NCI-H748 (cell line): ENCODE measurements around the gene TTC23L.
A peak's percentile ranks its signal among the peaks of the same experiment; 100 is the strongest.
"Not testable (repeated sequence)": the region's sequence is repeated elsewhere in the genome, so short reads cannot be mapped to it uniquely, and the experiment has no call there.

Source experiments
- DNase-seq: peaks from one replicate; lab custom pipeline; 2025; ENCODE audit not compliant: unreplicated experiment; lab: John Stamatoyannopoulos, UW

Gene TTC23L

DNA sequence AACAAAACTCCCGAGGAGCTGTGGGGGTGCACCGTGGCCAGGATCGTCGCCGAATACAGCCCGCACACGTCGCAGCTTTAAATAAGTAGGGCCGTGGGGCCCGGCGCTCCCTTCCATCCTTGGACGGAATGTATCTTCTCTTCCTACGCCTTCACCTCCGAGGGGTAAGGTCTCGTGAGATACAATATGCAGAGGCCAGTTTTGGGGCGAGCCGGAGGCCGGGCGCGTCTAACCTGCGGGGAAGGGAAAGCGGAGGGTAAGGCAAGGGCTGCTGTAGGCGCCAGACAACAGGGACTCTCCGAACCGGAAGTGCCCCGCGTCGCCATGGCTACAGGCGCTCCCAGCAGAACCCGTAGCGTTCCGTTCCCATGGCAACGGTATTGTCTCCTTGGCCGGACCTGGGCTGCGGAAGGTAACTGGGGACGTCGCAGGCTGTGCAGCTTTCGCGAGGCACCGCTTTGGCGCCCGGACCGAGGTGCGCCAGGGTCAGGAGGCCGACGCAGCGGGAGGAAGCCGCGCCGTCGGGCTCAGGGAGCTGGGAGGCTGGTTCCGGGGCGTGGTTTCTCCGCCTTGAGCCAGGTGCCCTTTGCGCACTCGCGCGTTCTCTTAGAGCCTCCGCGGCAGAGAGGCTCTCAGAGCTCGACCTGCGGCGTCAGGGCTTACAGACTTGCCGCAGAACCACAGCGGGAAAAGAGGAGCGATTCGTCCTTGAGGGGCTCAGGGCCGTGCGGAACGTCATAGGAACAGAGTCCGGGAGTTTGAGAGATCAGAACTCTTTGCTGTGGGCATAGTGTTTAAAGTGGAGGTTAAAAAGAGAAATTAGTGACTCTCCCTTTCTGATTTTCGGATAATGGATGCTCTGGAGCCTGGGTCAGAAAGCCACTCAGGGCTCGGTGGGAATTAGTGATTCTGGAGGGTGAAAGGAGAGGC is at the start of gene TTC23L:
Gene TTC23L (plus strand): TSS at position 380 of the 930 bp plus-strand sequence. CDS start 1,508 bp downstream, outside the sequence.
- peak; percentile 100 for DNase-seq

- DNase-seq = no peak
Observed at GRCh38 chr5:34789639-34790038, 49.3 kb upstream of the TTC23L start.

DNA sequence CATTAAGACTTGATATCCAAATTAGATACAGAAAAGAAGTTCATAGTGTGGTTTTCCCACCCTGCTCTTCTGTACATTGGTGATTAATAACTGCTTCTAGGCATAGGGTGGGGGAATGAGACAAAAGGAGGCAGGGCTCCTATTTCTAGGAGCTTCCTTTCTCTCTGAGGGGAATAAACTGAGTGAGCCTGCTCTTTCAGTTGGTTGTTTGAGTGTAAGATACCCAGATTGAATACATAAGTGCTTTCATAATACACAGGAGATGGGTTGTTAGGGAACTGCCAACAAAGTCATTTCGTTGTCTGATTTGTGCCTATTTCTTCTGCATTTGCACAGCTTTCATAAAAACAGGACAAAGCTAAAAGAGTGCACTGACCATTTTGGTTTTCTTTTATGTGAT is 48.9 kb upstream of the TTC23L start:
- DNase-seq = no peak

GRCh38 chr5:34791761-34792244 is 47.2 kb upstream of the TTC23L start:
- no peak for DNase-seq

GRCh38 chr5:34802834-34803563 is 36.0 kb upstream of the TTC23L start:
- no peak for DNase-seq

- DNase-seq = no peak
Observed at GRCh38 chr5:34803974-34804732, 34.8 kb upstream of the TTC23L start.

GRCh38 chr5:34804913-34805312 is 34.1 kb upstream of the TTC23L start:
- DNase-seq = no peak

DNA sequence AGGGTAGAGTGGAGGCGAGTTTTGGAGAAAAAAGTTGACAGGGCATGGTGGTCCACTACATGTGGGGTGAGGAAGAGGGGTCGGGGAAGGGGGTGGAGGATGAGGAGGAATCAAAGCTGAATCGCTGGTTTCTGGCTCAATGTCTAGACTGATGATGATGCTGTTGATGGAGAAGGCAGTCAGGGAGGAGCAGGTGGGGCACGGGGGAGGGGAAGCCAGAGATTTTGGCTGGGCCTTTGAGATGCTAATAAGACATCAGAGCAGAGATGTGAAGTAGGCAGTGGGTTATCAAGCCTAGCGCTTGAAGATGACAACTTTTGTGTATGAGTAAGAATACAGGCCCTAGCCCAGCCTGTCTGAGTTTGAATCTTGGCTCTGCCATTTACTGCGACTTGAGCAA is 32.4 kb upstream of the TTC23L start:
- no peak for DNase-seq

- no peak for DNase-seq
Observed at GRCh38 chr5:34811706-34812105, 27.3 kb upstream of the TTC23L start.

DNA sequence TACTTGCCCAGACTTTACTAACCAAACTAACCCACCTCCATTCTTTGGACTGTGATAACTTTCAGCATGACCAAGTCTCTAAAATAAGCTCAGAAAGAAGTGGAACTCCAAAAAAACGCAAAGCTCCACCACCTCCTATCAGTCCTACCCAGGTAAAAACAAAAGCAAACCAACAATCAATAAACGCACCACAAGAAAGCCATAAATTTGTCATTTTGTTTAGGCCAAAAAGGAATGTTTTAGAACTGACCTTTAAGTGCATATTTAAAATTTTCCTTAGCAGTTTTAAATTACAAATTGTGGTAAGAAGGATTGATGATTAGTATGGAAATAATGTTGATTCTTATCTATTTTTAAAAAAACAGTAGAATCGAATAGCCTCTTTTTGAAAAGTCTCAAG is 25.5 kb upstream of the TTC23L start:
- DNase-seq = no peak

DNA sequence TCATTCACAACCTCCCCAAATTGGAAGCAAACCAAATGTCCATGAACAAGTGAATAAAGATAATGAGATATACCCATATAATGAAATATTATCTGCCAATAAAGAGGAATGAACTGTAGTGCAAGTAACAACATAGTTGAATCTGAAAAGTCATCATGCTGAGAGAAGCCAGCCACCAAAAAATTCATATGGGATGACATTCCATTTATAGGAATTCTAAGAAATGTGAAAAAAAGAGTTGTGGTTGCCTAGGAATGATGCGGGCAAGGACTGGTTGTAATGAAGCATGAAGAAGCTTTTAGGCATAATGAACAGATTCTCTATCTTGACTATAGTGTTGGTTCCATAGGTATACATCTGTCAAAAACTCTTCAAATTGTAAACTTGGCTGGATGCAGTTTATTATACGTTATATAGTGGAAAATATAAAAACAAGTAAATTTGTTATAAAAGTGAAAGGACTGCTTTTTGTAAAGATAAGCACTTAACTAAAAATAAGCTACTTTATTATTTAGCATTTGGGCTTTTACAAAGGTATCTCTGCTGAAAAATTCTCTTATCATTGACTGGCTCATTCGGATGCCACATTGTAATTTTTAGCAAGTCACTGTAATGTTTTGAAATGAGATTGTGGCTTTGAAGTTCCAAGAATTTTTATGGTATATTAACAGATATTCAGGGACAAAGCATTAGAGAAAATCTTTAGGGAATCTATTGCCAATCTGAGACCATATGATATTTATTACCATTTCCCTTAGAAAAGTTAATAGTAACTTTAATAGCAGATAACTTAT is 21.2 kb upstream of the TTC23L start:
- no peak for DNase-seq

DNA sequence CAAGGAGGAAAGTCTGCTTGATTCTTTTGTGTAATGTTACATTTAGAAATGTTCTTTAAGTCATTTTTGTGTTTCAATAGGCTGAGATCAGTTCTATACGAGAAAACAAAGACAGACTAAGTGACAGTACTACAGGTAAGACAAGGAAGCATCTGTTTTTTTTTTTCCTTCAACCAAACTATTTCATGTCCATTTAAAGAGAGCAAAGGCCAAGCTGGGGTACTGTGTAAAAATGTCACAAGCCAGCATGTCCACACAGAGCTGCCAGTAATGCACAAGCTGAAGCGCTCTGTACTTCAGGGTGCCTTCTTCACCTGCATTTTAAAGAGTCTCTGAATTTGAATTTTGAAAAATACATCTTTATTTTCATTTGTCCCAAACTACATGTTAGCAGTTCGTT is 20.2 kb upstream of the TTC23L start:
- no peak for DNase-seq

DNA sequence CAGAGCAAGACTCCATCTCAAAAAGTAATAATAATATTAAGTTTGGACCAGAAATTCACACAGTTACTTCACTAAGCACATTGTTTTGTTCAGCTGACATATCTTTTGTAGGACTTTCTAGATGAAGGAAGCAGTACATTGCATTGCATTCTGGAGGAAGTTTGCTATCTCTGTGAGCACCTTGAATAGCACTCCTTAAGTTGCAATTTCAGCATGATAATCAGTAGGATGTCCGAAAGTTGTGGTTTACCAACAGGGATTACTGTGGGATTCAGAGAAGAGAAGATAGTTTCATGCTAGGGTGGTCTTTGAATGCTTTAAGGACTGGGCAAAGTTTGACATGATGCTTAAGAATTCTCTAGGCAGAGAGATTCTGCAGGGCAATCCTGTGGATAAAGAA is 18.4 kb upstream of the TTC23L start:
- DNase-seq = no peak

GRCh38 chr5:34822956-34823715 is 15.8 kb upstream of the TTC23L start:
- DNase-seq = no peak

DNA sequence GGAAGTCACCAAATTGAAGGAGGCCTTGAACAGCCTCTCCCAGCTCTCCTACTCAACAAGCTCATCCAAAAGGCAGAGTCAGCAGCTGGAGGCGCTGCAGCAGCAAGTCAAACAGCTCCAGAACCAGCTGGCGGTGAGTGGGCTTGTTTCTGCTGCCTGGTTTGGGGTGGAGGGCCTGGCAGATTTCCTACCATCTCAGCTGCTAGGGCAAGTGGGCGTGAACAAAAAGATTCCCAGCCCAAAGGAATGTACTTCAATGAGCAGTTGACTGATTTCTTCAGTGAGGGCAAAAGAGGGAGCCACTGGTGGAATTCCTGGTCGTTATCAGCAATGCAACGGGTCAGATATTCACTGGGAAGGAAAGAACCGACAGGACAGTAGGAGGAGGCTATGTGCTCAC is 12.6 kb upstream of the TTC23L start:
- DNase-seq = no peak

- DNase-seq = no peak
Observed at GRCh38 chr5:34827588-34828506, 11.1 kb upstream of the TTC23L start.

DNA sequence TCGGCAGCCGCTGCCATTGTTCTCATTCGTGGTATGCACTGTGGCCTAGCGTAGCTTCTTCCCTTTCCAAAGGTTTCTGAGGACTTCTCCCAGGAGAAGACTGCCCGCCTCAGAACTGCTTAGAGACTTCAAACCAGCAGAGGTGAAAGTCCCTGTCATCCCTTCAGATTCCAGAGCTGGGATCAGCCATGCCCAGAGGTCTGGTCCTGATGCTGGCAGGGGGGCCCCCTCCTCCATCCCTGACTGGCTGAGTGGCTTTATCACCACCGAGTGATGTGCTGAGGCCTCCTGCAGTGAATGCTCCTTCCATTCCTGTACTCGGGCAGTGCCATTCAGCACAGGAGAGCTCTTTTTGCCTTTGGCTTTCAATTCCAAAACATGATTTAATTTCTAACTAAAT is 8.1 kb upstream of the TTC23L start:
- not testable (repeated sequence) for DNase-seq

- DNase-seq = no peak
Observed at GRCh38 chr5:34831303-34831702, 7.7 kb upstream of the TTC23L start.

DNA sequence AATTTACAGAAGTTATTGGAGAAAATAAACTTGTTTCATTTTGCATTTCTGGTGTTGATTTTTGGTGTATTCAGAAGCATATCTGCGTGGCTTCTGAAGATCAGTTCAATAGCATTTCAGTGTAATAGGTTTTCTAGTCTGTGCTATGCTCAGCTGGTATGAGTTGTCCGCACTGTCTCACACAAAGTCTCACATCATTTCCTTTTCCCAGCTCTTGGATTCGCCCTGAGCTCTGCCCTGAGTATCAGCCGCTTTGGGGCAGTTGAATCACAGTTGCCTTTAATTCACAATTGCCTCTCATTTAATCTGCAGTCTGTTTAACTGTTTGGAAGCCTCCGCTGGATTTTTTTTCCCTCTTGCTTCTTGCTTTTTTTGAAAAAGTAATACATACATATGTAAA is 6.4 kb upstream of the TTC23L start:
- DNase-seq = no peak
